AG04449 (cell line): ENCODE measurements around the gene CIC.
"Not testable (repeated sequence)": the region's sequence is repeated elsewhere in the genome, so short reads cannot be mapped to it uniquely, and the experiment has no call there.

Experiments used
- CTCF ChIA-PET: fragments of 350-600 bp; formaldehyde crosslinking; extraction: SDS; loops from one replicate; lab custom pipeline; 2021; ENCODE audit warnings: antibody characterized with exemption; lab: Yijun Ruan, JAX
- POLR2A ChIA-PET: fragments of 400-600, 350-600 bp; formaldehyde crosslinking; extraction: SDS; loops from one replicate; lab custom pipeline; 2020; ENCODE audit warnings: antibody characterized with exemption, inconsistent platforms; lab: Yijun Ruan, JAX
- DNase-seq: peaks from one replicate; pipeline ENCODE4 v3.0.0-alpha.2; 2010; ENCODE audit warnings: low read depth, low spot score
- H3K4me3 ChIP-seq: 2 replicates; pipeline ENCODE4 v1.5.1; 2011; ENCODE audit warnings: low read depth, mild to moderate bottlenecking, control low read depth, low read length
- TF ChIP-seq, protein P1 (sequence below): IDR thresholded peaks from one replicate; pipeline ENCODE4 v1.5.1; 2011; ENCODE audit warnings: mild to moderate bottlenecking, moderate library complexity, low read length, control low read depth, inconsistent platforms; ENCODE audit not compliant: insufficient read depth; ENCODE audit errors: missing control alignments

Gene CIC

DNA sequence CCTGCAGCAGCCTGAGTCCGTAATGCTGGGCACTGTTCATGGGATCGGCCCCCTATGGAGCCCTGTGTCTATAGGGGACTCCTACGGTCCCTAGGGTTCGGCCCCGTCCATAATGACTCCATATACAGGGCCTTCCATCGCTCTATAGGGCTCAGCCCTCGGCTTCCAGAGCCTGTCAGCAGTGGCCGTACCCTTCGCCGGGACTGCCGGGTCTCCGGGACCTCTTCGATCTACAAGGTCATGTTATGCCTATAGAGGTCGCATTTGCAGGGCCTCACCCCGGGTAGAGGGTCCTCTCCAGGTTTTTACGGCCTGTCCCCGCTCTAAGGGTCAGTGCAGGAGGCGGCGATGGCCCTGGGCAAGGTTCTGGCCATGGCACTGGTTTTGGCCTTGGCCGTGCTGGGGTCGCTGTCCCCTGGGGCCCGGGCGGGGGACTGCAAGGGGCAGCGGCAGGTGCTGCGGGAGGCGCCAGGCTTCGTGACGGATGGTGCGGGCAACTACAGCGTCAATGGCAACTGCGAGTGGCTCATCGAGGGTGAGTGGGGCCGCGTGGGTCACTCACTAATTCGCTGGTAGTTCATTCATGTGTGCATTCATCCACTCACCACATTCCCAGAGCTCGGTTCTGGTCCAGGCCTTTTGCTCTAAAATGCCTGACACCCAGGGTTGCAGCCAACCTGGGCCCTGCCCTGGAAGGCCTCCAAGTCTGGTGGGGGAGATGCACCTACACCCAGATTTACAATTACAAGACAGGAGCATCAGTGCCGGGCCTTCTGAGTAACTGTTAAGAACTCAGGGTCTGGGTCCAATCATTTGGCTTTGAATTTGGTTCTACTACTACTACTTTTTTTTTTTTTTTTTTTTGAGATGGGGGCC lies 57.1 kb downstream of the CIC start:
- H3K4me3 ChIP-seq: peak overlapping the region; percentile 88
- ChIA-PET CTCF (interaction anchor here (2.0 kb wide), 1 partner anchor 81 kb away, joined by 10 read pairs; no protein-coding TSS in a partner anchor), POLR2A (no interaction called here)
- no peak for DNase-seq
- TF ChIP-seq, protein P1, sequence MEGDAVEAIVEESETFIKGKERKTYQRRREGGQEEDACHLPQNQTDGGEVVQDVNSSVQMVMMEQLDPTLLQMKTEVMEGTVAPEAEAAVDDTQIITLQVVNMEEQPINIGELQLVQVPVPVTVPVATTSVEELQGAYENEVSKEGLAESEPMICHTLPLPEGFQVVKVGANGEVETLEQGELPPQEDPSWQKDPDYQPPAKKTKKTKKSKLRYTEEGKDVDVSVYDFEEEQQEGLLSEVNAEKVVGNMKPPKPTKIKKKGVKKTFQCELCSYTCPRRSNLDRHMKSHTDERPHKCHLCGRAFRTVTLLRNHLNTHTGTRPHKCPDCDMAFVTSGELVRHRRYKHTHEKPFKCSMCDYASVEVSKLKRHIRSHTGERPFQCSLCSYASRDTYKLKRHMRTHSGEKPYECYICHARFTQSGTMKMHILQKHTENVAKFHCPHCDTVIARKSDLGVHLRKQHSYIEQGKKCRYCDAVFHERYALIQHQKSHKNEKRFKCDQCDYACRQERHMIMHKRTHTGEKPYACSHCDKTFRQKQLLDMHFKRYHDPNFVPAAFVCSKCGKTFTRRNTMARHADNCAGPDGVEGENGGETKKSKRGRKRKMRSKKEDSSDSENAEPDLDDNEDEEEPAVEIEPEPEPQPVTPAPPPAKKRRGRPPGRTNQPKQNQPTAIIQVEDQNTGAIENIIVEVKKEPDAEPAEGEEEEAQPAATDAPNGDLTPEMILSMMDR: no peak

DNA sequence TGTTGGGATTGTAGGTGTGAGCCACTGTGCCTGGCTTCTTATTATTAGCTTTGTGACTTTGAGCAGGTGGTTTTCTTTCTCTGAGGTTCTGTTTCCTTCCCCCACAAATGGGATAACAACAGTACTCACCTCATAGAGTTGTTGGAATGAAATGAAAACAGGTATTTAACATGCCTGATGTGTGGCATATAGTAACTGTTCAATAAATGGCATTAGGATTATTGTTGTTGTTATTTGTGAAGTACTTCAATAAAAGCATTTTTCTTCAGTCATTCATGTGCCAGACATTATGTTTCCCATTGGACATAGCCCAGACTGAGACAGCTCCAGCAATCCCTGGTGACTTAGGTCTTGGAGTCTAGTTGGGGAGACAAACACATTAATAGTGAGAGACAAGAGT lies 57.9 kb downstream of the CIC start:
- TF ChIP-seq, protein P1: no peak
- DNase-seq: no peak
- no peak overlapping the region for H3K4me3 ChIP-seq
- ChIA-PET CTCF (interaction anchor here (0.7 to 2.0 kb wide), 4 partner anchors 31 to 194 kb away, joined by 3 to 10 read pairs (median 4); no protein-coding TSS in a partner anchor), POLR2A (no interaction called here)

DNA sequence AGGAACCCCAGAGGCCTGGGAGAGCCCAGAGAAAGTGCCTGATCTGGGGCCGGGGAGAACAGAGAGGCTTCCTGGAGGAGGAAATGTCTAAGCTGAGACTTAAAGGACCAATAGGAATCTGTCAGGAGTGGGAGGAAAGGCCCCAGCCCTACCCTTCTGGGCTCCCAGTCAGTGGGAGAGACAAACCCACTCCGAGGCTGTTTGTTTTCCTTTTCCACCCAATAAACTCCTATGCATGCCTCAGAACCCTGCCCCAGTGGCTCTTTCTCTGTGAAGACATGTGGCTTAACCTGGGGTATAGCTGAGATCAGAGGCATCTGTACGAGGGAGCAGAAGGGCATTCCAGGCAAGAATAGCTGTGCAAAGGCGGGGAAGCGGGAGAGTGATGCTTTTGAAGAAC lies 58.3 kb downstream of the CIC start:
- DNase-seq: no peak
- H3K4me3 ChIP-seq: no peak overlapping the region
- TF ChIP-seq, protein P1: no peak
- POLR2A ChIA-PET: no interaction called here
- CTCF ChIA-PET: interaction anchor here (0.7 to 2.0 kb wide), 6 partner anchors 31 to 293 kb away, joined by 3 to 10 read pairs (median 4); no protein-coding TSS in a partner anchor

DNA sequence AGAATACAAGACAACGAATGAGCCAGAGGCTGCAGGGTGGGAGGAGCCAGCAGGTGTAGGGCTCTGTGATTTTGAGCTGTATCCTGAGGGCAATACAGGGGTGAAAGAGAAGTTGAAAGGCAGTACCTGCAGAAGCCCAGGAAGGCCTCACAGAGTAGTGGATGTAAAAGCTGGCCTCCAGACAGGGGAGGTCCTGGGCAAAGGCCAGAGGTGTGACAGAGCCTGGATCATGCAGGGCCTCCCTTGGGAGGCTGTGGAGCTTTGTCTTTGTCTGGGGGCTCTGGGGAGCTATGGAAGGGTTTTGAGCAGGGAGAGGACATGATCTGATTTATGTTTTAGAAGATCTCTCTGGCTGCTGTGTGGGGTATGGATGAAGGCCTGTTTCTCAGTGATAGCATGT lies 59.1 kb downstream of the CIC start:
- ChIA-PET POLR2A (no interaction called here), CTCF (interaction anchor here (1.0 to 1.5 kb wide), 4 partner anchors 73 to 293 kb away, joined by 3 to 7 read pairs (median 4); no protein-coding TSS in a partner anchor)
- no peak for DNase-seq
- TF ChIP-seq, protein P1: no peak
- H3K4me3 ChIP-seq: no peak overlapping the region

DNA sequence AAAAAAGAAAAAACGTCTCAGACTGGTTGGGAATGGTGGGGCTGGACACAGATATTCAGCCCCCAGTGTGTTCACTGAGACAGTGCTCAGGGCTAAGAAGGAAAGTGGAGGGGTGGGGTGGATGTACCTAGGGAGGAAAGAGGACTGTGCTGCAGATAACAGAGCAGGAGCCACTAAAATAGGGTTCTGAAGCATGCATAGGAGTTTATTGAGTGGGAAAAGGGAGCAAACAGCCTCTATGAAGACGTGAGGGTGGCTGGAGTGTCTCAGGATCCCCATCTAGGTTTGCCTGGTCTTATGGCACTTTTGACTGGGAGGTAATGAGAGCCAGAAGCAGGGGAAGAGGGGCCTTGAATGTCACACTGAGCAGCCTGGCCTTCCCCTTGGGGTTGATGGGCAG lies 59.8 kb downstream of the CIC start:
- ChIA-PET POLR2A (no interaction called here), CTCF (interaction anchor here (1.0 to 1.5 kb wide), 2 partner anchors 82 to 220 kb away, joined by 3 to 7 read pairs; no protein-coding TSS in a partner anchor)
- H3K4me3 ChIP-seq: no peak overlapping the region
- DNase-seq: no peak
- TF ChIP-seq, protein P1: no peak

DNA sequence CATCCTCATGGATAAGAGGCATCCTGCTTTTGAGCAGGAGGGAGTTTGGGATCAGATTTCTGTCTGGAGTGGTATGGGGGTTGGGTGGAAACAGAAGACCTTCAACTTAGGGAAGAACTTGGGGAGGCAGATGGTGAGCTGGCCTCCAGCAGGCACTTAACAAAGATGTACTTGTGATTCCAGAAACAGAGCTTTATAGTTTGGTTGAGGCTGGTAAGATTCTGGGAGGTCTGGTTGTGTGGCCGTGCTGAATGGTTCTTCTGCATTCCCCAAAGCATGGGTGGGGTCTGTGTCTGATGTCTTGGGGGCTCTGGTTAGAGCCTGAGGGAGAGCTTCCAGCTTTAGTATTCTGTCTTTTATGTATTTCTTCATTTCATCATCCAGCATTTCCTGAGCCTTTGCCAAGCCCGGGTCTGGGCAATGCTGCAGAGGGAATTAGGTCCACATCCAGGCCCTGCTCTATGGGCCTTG lies 61.2 kb downstream of the CIC start:
- DNase-seq: no peak
- ChIA-PET CTCF (interaction anchor here (0.7 to 3.2 kb wide), 6 partner anchors 8 to 226 kb away, joined by 3 to 7 read pairs (median 3); no protein-coding TSS in a partner anchor), POLR2A (interaction anchor here (0.9 kb wide), 1 partner anchor 87 kb away, joined by 3 read pairs; no protein-coding TSS in a partner anchor)
- TF ChIP-seq, protein P1: no peak
- H3K4me3 ChIP-seq: no peak overlapping the region

DNA sequence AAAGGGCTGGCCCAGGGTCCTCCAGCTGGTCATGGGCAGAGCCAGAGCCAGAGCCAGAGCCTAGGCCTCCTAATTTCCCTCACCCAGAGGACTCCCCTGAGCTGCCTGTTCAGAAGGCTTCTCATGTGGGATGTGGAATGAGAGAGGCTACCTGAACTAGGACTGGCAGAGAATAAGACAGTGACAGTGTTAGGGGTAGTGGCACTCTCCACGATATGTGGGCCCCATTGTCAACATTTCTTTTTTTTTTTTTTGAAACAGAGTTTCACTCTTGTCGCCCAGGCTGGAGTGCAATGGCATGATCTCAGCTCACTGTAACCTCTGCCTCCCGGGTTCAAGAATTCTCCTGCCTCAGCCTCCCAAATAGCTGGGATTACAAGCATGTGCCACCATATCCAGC lies 62.3 kb downstream of the CIC start:
- CTCF ChIA-PET: interaction anchor here (1.3 to 3.2 kb wide), 2 partner anchors 12 to 70 kb away, joined by 4 to 7 read pairs; no protein-coding TSS in a partner anchor
- not testable (repeated sequence) for DNase-seq, H3K4me3 ChIP-seq
- POLR2A ChIA-PET: interaction anchor here (0.9 kb wide), 1 partner anchor 88 kb away, joined by 3 read pairs; no protein-coding TSS in a partner anchor
